ENCODE results near the gene STH.

The STH gene

DNA sequence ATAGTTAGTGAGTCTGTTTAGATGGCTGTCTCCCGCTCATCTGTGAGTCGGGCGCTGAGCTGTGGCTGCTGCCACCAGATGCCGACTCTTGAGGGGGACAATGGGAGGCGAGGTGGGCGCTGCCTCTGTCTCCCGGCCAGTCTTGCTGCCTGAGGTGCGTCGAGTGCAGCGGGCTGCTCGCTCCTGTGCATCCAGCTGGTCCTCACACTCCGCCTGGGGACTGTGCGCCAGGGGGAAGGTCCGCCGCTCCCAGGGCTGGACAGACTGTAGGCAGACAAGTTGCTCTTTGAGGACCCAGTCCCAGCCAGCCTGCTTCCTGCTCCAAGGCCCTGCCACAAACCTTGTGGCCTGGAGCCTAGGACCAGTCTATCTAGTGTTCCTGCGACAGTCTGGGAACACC lies 32.4 kb downstream of the STH start:
- DNase-seq (ENCODE audit: low read depth): no peak
- no peak overlapping the region for H3K4me3 ChIP-seq (ENCODE audit: control insufficient read depth, low read depth, low read length)
- TF ChIP-seq, protein P1, sequence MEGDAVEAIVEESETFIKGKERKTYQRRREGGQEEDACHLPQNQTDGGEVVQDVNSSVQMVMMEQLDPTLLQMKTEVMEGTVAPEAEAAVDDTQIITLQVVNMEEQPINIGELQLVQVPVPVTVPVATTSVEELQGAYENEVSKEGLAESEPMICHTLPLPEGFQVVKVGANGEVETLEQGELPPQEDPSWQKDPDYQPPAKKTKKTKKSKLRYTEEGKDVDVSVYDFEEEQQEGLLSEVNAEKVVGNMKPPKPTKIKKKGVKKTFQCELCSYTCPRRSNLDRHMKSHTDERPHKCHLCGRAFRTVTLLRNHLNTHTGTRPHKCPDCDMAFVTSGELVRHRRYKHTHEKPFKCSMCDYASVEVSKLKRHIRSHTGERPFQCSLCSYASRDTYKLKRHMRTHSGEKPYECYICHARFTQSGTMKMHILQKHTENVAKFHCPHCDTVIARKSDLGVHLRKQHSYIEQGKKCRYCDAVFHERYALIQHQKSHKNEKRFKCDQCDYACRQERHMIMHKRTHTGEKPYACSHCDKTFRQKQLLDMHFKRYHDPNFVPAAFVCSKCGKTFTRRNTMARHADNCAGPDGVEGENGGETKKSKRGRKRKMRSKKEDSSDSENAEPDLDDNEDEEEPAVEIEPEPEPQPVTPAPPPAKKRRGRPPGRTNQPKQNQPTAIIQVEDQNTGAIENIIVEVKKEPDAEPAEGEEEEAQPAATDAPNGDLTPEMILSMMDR (IDR thresholded peaks at IDR 0.05; ENCODE audit: control insufficient read depth, insufficient read depth, low read depth, low read length, missing control alignments): no peak

DNA sequence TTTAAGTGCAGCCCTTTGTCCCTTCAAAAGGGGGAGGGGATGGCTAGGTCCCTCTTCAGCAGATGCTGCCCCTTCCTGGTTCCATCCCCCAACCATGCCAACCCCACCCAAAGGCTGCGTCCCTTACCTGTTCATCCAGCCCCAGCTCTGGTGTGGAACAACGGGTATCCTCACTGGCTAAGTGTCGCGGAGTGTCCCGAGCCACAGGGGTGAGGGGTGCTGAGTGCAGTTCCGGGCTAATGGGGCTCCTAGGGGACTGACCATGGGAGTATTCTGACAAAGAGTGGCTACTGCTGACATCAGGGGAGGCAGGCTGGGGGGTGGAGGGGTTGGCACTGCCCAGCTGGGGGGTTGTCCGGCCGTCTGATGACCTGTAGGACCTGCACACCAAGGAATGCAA lies 32.9 kb downstream of the STH start:
- TF ChIP-seq, protein P1 (IDR thresholded peaks at IDR 0.05; ENCODE audit: control insufficient read depth, insufficient read depth, low read depth, low read length, missing control alignments): no peak
- no peak for DNase-seq (ENCODE audit: low read depth)
- H3K4me3 ChIP-seq (ENCODE audit: control insufficient read depth, low read depth, low read length): no peak overlapping the region

DNA sequence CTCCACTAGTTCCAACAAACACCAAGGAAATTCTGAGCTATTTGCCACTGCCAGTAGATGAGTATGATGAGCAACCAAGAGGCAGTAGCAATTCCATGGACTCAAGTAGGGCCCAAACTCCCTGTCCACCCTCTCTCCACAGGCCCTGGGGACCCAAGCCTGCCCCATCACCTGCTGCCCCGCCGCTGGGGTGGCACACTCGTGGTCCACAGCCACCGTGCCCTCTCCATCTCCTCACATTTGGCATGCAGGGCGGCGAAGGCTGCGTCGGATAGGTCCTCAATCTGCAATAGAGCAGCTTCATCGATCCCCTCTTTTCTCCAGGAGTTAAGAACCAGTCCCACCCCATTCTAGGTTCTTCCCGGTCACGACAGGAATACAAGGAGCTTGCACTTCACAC lies 33.9 kb downstream of the STH start:
- no peak for DNase-seq (ENCODE audit: low read depth)
- no peak overlapping the region for H3K4me3 ChIP-seq (ENCODE audit: control insufficient read depth, low read depth, low read length)
- TF ChIP-seq, protein P1 (IDR thresholded peaks at IDR 0.05; ENCODE audit: control insufficient read depth, insufficient read depth, low read depth, low read length, missing control alignments): no peak

DNA sequence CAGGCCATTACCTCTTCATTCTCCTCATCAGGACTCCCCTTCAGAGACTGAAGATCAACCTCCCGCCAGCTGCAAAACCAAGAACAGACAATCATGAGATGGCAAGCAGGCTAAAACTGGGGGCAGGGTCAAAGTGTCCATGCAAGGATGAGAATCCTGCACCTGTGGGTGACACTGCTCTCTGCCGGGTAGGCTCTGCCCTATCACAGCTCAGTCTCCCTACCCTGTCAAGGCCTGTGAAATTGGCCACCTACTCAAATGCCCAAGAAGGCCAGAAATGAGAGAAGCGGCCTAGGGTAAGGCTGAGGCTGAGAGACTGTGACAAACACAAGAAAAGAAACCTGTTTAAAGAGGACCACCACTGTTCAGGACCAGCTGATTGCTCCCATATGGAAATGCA lies 34.3 kb downstream of the STH start:
- H3K4me3 ChIP-seq (ENCODE audit: control insufficient read depth, low read depth, low read length): no peak overlapping the region
- TF ChIP-seq, protein P1 (IDR thresholded peaks at IDR 0.05; ENCODE audit: control insufficient read depth, insufficient read depth, low read depth, low read length, missing control alignments): no peak
- DNase-seq (ENCODE audit: low read depth): no peak

DNA sequence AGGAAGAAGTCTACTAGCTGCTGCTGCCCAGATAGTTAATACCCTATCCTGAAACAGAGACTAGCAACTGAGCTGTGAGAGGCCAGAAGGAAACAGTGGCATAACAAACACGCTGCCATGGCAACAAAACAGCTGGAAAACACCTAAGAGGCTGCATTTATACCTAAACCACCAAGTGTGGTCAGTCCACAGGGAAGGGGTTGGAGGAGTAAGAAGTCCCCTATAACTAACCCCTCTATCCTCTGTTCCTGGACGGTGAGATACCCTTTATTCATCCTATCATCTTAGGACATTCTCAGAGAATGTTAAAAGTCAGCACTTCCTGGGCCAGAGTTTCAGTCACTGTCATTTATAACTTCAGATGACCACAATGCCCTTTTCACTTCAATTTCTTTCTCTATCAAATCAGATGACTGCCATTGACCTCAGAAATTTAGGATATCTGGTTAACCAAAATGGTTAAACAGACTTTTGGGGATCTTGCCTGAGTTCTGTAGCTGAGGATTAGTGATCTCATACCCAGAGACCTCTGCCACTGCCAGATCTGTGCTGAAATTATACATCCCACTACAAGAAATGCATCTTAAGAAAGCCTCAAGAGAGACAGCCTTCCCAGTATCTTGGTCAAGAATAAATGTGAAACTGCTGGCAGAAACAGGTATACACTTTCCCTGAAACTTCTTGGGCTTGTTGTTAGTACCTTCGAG lies 36.2 kb downstream of the STH start:
- no peak overlapping the region for H3K4me3 ChIP-seq (ENCODE audit: control insufficient read depth, low read depth, low read length)
- DNase-seq (ENCODE audit: low read depth): no peak
- TF ChIP-seq, protein P1 (IDR thresholded peaks at IDR 0.05; ENCODE audit: control insufficient read depth, insufficient read depth, low read depth, low read length, missing control alignments): no peak

DNA sequence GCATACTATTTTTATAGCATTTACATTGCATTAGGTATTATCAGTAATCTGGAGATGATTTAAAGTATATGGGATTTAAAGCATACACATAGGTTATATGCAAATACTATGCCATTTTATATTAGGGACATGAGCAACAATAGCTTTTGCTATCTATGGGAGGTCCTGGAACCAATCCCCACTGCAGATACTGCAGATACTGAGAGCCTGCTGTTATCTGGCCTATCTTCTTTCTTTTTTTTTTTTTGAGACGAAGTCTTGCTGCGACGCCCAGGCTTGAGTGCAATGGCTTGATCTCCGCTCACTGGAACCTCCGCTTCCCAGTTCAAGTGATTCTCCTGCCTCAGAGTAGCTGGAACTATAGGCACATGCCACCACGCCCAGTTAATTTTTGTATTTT lies 37.4 kb downstream of the STH start:
- no peak for DNase-seq (ENCODE audit: low read depth)
- TF ChIP-seq, protein P1 (IDR thresholded peaks at IDR 0.05; ENCODE audit: control insufficient read depth, insufficient read depth, low read depth, low read length, missing control alignments): no peak
- no peak overlapping the region for H3K4me3 ChIP-seq (ENCODE audit: control insufficient read depth, low read depth, low read length)
